ENCODE data around the gene DAB2IP.

DAB2IP gene

DNA sequence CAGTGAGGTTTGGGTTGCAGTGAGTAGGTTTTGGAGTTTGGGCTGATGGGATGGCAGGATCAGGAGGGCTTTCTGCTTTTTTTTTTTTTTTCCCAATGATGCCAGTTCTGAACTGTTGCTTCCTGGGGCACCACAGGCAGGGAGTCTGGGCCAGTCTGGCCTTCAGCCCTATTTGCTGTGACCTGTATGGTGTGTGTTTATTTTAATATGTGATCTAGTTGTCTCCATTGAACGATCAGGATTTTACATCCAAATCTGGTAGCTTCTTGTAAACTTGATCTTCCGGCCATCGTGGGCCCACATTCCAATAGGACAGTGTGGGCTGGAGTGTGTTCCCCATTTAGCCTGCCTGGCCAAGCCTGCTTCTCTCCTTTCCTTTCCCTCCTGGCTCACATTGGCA, 25.8 kb upstream of the DAB2IP start:
- DNase-seq (ENCODE audit: low read depth in 1 of 2, low spot score in 1 of 2): no peak

DNA sequence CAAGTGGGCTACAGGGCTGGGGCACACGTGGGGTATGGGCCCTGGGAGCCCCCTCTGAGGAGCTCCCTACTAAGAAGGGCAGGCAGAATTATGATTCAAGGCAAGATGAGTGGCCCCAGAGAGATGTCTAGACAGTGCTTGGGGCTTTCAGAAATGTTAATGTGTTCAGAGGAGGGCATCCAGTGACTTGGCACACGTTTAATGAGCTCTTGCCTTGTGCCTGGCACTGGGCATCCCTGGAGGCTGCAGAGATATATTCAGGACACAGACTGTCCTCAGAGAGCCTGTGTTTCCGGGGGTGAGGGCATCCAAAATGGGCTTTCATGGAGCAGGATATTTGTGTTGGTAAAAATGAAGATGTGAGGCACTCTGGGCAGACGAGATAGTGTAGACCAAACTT, 25.4 kb upstream of the DAB2IP start:
- DNase-seq (ENCODE audit: low read depth in 1 of 2, low spot score in 1 of 2): no peak

DNA sequence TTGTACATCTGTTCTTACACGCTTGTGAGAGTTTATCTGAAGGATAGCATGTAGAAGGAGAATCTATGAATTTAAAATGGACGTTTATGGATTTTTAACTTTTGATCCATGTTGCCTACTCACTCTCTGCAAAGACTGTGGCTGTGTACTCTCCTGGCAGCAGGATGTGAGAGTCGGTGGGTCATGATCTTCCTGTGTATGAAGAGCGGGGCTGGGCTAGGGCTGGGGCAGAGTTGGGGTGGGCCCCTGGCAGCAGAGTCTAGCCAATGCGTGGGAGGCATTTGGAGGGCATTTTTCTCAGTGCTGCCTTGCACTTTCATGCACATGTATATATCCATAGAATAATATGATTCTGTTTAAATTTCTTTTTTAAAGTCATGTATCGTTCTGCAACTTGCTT, 24.0 kb upstream of the DAB2IP start:
- no peak for DNase-seq (ENCODE audit: low read depth in 1 of 2, low spot score in 1 of 2)

DNA sequence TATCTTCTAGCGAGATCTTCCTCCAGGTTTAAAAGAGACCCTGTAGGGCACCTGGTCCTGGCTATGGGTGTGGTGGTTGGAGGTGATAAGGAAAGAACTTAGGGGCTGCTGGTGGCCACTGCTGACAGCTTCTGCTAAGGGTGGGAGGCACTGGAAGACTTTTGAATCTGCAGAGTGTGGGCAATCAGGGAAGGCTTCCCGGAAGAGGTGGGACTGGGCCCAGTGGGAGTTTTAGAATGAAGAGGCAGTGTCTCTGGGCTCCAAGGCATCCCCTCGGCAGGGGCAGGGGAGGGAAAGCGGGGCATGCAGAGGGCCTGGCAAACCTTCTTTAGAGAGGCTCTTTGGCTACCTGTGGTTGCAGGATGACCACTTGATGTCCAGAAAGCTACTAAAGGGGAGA, 23.0 kb upstream of the DAB2IP start:
- no peak for DNase-seq (ENCODE audit: low read depth in 1 of 2, low spot score in 1 of 2)

DNA sequence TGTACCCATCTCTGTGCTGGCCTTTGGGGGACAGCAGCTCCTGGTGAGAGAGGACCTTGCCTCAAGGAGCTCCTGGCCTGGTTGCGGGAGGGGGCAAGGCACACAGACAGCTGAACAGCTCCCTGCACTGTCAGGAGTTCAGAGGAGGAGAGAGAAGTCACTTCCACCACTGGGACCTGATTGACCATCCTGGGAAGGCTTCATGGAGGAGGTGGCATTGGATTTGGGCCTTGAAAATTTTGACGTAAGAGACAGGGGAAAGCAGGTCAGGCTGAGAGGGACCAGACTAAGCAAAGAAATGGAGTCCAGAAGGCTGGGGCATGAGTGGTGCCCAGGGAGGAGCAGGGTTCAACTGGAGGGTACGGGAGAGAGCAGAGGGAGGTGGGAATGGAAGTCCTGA, 20.3 kb upstream of the DAB2IP start:
- no peak for DNase-seq (ENCODE audit: low read depth in 1 of 2, low spot score in 1 of 2)

DNA sequence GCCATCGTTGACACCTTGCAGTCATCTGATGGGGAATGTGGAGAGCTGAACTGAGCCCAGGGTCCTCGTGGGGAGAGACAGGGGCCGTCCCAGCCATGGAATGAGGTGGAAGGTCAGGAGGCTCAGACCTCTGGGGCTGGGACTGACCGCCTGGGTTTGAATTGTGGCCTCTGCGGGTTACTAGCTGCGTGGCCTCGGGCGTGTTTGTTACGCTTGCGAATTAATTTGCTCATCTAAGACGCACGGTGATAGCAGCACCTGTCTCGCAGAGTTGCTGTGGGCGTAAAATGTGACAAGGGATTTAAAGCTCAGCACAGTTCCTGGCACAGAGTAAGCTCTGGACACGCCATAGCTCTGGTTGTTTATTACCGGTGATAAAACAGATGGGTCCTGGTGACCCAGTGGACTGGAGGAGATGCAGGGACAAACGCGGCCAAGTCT, 19.4 kb upstream of the DAB2IP start:
- DNase-seq (ENCODE audit: low read depth in 1 of 2, low spot score in 1 of 2): no peak

DNA sequence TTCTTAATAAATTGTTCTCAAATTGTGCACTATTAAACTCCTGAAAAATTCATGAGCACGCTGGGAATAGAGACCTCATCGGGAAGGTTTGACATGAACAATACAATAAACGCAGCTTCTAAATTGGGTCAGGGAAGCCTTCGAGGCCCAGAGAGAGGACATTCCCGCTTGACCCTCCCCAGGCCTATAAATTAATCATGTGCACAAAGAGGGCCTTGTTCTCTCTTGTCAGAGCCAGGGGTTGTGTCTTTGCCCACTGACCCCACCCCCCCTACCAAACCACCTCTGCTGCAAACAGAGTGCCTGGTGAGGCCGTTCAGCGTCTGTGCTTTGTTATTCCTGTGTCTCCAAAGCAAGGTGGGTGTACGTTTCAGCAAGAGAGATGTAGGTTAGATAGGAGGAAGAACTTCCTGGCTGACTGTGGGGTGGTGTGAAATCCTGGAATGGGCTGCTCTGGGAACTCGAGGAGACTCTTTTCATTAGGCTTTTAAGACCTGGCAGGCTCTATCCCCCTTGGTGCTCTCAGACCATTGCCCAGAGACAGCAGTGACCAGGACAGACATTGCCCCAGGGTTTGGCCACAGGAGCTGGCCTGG, 18.2 kb upstream of the DAB2IP start:
- no peak for DNase-seq (ENCODE audit: low read depth in 1 of 2, low spot score in 1 of 2)

DNA sequence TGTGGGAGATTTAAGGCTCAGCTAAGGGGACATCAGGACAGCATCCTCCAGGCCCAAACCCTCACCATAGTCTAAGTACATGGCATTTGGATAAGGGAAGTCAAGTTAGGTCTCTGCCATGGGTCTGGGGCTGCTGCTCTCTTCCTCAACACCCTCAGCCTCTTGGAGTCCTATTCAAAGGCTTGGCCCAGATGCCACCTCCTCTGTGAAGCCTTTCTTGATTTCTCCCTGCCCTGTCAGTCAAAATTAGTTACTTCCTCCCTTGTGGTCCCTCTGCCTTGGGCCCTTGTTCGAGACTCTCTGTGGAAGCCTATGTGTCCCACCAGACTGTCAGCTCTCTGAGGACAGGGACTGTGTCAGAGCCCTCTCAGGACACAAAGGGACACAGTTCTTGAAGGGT, 17.7 kb upstream of the DAB2IP start:
- DNase-seq (ENCODE audit: low read depth in 1 of 2, low spot score in 1 of 2): no peak

DNA sequence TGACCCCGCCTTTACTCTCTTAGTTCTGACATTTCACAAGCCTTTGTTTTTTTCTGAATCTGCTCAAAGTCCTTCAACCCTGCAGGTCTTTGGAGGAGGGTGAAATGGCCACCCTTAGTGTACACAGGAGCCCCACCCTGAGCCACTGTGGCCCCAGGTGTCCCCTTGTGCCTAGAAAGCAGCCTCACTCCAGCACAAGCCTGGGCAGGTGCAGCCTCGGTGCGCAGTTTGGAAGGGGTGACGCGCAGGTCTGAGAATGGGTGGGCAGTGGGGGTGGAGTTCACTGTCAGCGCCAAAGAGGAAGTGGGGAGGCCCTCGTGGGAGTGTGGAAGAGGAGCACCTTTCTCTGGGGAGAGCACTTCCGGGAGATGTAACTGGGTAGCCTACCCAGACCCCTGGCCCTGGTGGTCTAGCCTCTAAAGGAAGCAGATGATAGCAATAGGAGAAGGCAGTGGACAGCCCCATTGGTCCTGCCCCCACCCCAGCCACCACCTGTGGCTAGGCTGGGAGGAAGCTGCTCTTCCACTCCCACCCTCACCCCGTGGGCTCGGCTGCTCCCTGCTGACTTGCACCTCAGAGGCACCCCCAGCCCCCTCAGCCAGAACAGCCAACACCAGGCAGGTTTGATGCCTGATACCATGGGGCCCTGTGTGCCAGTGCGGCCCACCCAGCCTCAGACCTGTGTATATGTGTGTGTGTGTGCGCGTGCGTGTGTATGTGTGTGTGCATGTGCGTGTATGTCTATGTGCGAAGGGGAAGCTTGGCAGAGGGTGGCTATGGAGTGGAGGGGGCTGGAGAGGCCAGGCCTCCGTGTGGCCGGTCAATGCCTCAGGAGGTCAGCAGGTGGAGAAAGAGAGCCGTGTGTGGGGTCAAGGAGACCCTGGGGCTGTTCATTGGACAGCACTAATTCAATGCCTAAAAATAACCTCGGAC, 16.8 kb upstream of the DAB2IP start:
- DNase-seq (ENCODE audit: low read depth in 1 of 2, low spot score in 1 of 2): no peak

DNA sequence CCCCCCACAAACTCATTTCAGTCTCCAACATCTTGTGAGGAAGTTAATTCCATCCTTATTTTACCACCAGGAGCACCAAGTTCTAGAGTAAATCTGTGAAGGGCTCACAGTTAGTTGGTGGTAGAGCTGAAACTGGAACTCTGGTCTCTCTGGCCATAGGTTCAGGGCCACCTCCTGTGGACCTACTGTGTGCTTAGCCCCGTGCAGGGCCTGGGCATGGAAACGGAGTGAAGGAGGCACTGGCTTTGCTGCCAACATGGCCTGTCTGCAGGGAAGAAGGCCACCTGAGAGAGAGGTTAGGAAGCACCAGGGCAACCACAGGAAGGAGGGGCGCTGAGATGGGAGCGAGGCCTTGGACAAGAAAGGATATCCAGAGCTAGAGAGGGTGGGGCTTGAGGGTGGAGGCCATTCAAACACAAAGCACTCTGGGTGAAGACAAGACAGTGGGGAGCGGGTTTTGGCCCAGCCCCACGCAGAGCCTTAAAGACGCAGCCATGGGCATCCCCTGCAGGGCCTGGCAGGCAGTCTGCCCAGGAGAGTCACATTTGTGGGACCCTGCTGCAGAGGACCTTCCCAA, 16.0 kb upstream of the DAB2IP start:
- DNase-seq (ENCODE audit: low read depth in 1 of 2, low spot score in 1 of 2): no peak

DNA sequence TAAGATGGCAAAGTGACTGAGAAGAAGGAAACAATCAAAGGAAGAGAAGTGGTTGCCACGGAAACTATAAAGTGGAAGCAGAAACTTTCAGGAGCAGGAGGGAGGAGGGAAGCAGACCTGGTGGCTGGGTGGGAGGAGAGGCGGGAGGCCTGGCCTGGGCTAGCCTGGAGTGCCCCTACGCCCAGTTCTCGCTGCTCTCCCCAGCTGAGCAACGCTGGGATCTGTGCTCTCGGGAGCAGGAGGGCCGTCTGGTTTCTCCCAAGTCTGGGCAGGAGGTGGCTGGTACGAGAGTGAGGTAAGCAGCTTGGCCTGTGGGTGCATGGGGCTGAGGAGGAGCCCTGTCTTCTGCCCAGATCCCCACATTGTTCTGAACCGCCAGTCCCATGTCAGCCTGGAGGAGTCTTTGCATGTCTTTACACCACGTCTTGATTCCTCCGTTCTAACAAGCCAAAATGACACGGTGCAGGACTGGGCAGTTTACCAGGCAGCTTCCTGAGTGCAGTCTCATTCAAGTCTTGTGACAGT, 15.0 kb upstream of the DAB2IP start:
- DNase-seq (ENCODE audit: low read depth in 1 of 2, low spot score in 1 of 2): no peak

DNA sequence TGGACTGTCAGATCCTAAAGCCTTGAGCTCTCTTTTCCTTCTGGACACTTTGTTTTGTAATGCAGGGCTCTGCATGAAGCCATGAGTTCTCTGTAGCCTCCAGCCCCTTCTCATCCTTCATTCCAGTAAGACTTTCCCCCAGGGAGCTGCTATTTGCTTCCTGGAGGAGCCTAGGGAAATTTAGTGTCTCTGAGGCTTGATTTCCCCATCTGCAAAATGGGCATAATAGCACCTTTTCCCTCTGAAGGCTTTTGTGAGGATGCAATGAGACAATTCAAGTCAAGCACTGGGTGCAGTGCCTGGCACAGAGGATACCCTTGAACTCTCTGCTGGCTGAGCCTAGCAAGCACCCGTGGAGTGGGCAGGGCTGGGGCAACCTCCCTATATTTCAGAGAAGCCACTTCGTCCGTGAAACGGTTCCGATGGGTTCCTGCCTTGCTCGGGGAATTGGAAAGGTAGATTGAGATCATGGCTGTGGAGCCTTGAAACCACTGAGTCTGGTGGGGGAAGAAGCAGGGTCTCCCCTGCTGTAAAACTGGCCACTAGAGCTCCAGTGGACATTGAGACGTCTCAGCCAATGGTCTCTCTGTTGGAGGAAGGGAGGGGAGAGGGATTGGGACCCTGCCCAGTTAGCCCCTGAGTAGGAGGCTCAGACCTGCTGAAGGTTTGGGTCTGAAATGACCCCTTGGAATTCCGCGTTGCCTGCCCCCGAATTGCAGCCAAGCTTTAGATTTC, 14.3 kb upstream of the DAB2IP start:
- no peak for DNase-seq (ENCODE audit: low read depth in 1 of 2, low spot score in 1 of 2)

DNA sequence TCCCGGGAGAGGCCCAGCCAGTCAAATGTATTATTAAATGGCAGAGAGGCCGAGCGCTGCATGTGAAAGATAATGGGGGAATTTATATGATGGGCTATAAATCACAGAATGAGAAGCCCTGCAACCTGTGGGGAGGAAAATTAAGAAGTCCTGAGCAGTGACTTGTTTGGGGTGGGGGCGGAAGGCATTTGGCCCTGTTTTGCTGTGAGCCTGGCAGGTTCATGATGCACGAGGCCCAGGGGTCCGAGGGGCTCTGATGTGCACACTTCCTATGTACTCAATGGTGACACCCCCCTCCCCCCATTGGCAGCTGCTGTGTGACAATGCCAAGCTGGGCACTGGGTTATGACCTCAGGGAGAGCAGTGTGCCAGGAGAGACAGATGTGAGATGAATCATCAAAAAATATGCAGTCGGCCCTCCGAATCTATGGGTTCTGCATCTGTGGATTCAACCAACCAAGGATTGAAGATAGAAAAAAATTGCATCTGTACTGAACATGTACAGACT, 13.7 kb upstream of the DAB2IP start:
- no peak for DNase-seq (ENCODE audit: low read depth in 1 of 2, low spot score in 1 of 2)

DNA sequence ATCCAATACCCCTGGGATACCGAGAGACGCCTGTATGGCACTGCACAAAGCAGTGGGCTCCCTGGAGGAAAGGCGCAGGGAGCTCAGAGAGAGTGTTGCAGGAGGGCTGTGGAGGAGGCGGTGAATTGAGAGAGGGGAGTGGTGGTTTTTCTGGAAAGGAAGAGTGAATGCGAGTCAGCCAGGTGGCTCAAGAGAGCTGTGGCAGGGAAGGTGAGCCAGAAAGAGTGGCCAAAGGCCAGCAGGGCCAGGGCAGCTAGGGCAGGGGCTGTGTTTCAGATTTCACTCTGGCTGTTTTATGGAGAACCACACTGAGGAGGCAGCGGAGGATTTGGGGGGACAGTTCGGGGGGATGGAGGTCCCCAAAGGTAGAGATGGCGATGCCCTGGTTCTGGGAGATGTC, 13.0 kb upstream of the DAB2IP start:
- no peak for DNase-seq (ENCODE audit: low read depth in 1 of 2, low spot score in 1 of 2)

DNA sequence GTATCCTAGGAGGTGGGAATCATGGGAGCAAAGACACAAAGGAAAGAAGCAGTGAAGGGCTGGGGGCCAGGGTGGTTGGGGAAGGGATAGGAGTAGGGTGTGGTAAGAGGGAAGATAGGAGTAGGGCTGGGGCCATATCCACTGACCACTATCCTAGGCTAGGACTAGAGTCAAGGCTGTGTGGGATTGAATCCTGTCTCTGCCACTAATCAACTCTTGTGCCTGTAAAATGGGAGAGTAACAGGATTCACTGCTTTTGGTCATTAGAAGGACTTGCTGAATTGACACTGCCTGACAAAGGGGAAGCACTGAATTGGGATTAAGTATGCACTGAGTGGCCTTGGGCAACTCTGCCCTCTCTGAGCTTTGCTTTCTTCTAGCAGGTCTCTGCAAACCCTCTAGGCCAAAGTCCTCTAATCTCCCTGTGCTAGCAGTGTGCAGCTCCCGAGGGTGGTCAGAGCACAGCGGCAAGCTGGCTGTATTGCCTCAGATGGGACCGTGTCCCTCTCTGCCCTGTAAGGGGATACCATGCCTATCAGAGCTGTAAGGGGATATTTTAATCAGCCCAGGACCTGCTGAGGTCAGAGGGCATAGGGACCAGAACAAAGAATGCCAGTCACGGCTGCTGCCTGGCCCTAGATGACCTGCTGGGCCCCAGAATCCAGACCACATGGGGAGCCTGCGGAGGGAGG, 12.4 kb upstream of the DAB2IP start:
- no peak for DNase-seq (ENCODE audit: low read depth in 1 of 2, low spot score in 1 of 2)

DNA sequence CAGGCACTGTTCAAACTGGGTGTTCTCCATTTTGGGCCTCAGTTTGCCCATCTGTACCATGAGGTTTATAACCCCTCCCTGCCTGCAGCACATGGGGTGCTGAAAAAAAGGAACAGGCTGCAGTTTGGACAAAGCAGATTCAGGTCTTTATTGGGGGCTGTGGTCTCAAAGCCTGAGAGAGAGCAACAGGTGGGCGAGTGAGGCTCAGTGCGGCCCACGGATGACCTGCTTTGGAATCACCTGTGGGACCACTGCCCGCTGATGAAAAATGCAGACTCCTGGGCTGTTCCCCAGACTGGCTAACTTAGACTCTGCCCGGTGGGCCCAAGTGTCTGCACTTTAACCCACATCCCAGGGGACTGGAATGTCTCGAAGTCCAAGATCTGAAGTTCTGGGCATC, 11.8 kb upstream of the DAB2IP start:
- DNase-seq (ENCODE audit: low read depth in 1 of 2, low spot score in 1 of 2): no peak

DNA sequence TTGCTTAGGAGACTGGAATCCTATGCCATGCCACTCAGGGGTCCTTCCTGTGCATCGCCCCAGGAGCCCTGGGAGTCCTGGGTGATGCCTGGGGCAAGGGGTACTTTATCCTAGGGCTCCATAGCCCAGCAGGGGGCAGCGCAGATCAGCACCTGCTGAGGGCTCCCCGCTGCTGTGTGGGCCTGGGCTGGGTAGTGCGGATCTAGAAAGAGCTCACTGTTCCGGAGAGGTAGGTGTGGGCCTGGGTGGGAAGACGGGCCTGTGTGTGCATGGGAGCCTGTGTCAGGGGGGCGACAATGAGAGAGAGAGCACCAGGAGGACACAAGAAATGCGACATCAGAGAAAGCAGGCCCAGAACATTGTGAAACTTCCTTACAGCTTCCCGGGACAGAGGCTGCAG, 11.4 kb upstream of the DAB2IP start:
- no peak for DNase-seq (ENCODE audit: low read depth in 1 of 2, low spot score in 1 of 2)

DNA sequence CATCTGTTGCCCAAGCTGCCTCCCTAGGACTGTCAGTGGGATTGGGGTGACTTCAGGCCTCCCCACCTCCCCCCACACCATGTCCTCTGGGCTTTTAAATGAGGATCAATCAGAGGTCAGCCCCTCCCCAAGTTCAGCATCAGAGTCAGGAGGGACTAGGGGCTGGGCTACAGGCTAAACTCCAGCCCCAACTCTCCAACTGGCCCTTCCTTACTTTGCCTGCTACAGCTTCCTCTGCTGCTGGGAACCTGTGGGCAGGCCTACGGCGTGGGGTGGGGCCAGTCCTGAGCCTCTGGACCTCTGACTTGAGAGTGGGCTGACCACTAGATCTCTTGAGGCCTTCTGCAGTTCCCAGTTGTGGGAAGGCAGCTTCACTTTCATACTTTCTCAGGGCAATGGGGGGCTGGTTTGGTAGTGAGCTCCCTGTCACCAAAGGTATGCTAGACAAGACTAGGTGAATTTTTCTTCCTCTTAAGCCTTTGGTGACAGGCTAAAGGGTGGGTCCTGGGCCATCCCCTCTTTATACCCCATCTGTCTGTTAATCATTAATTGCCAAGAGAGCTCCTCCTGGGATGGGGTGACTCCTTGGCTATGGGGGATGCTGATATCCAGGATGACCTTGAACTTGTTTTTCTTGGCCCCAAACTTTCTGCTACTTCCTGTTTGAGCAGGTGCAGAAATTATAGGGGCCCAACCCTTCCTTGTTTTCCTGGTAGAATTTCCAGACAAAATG, 10.8 kb upstream of the DAB2IP start:
- DNase-seq (ENCODE audit: low read depth in 1 of 2, low spot score in 1 of 2): no peak

DNA sequence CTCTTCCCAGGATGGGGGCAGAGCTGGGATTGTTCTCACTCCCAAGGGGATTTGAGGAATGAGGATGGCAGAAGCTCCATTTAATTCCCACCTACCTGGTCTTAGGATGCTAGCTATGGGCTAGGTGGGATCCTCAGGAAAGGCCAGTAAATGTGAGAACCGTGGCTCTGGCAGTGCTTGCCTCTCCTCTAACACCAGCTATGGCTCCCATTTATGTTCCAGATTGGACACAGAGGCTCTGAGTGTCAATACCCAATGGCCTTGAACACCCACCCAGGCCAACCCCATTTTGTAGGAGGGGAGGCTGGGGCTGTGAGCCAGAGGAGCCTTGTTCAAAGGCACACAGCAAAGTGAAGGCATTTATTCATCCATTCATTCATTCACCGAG, 10.2 kb upstream of the DAB2IP start:
- no peak for DNase-seq (ENCODE audit: low read depth in 1 of 2, low spot score in 1 of 2)

DNA sequence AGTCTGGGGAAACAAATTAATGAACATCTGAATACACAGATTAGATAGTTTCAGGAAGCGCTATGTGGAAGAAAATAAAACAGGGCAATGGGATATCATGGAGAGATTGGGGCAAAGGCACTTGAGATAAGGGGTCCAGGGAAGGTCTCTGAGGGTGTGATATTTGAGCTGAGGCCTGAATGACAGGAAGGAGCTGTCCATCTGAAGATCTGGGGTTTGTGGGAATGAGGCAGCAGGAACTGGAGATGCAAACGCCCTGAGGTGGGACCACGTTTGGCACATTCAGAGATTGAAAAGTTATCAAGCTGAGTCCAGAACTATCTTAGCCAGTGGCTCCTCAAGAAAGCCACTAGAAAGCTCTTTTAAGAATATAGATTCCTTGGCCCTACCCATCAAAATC, 8.7 kb upstream of the DAB2IP start:
- no peak for DNase-seq (ENCODE audit: low read depth in 1 of 2, low spot score in 1 of 2)

All from activated T-helper 1 cell treated with anti-CD3 and anti-CD28 coated beads, Interleukin-2, amount 50 U/mL, for 16 hours (primary cell).